Measurements from ENCODE around the gene RERE.

- TF ChIP-seq USF1 (IDR thresholded peaks at IDR 0.05) (no peak), FOXM1 (IDR thresholded peaks at IDR 0.05; ENCODE audit: borderline replicate concordance, low read depth) (no peak), REST (IDR thresholded peaks at IDR 0.05; ENCODE audit: low read depth) (no peak)
These were observed 219.2 kb downstream of the RERE start for GRCh38 chr1:8598060-8598724.

Measured in Ishikawa (cell line).